ENCODE data around the gene SYNGR2. TPM values are rescaled to one million over a fixed set of nuclear protein-coding genes. Genes with fewer than 3 reads are reported as not detected.
"Not testable (repeated sequence)": the region's sequence is repeated elsewhere in the genome, so short reads cannot be mapped to it uniquely, and the experiment has no call there.

The SYNGR2 gene
- total RNA-seq, 1 donor from 2014 or later = 92.5 TPM

DNA sequence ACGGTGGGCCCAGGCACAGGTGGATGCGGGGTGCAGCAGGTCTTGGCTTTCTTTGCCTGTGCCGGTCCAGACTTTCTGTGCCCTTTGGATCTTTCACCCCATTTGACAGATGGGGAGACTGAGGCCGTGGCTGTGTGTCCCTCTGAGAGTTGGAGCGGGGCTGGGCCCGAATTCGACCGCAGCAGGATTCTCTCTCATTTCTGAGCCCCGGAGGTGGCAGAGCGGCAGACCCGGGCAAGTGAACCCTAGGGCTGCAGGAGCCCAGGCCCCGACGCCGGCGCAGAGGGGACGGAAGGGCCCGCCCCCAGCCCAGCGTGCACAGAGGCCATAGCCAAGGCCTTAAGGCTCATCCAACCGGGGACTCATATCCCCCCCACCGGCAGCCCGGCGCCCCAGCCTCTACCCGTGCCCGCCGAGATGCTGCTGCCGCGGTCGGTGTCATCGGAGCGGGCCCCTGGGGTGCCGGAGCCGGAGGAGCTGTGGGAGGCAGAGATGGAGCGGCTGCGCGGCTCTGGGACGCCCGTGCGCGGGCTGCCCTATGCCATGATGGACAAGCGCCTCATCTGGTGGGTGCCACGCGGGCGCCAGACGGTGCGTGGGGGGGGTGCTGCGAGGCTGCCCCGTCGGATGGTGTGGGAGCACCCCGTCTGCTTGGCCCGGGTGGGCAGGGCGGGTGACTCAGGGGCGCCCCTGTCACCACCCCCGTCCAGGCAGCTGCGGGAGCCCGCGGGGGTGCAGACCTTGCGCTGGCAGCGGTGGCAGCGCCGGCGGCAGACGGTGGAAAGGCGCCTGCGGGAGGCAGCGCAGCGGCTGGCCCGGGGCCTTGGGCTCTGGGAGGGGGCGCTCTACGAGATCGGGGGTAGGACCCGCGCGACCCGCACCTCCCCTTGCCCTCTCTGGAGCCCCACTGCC, 37.0 kb upstream of the SYNGR2 start:
- H3K27me3 Mint-ChIP-seq (ENCODE audit: low read depth) = no peaks in the 10 kb centered on the region
- intact Hi-C loops (cut with micrococcal nuclease) = loop anchor here (5.0 kb wide), 2 partner anchors 46 to 226 kb away; no protein-coding TSS in a partner anchor
- no peak for DNase-seq (ENCODE audit: low spot score)
- peak overlapping the region; percentile 90 for H3K4me3 Mint-ChIP-seq (ENCODE audit: low read depth)
- peaks cover 56% of the 10 kb centered on the region for H3K36me3 Mint-ChIP-seq (ENCODE audit: low read depth)
- H3K4me1 Mint-ChIP-seq (ENCODE audit: low read depth) = peaks cover 46% of the 10 kb centered on the region
- H3K27ac Mint-ChIP-seq = peak overlapping the region; percentile 98
- no peaks in the 10 kb centered on the region for H3K9me3 Mint-ChIP-seq

DNA sequence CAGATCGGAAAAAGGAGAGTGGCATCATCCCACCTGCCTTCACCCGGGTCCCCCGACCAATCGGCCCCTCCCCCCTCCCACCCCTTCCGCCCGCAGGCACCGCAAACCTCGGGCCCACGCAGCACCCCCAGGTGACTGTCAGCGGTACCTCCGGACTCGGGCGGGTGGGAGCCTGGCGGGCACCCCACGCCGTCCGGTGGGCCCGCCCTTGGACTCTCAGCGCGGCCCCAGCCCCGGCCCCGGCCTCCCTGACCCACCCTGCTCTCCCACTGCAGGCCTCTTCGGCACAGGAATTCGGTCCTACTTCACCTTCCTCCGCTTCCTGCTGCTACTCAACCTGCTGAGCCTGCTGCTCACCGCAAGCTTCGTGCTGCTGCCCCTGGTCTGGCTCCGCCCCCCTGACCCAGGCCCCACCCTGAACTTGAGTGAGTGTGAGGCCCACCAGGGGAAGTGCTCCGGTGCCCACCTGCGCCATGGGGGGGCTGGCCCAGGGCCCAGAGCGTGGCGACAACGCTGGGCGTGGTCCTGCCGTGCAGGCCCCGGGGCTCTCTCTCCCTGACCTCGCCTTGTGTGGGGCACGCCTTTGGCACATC, 36.2 kb upstream of the SYNGR2 start:
- Mint-ChIP-seq H3K27ac (peak overlapping the region; percentile 53), H3K36me3 (ENCODE audit: low read depth) (peaks cover 60% of the 10 kb centered on the region), H3K4me3 (ENCODE audit: low read depth) (peak overlapping the region; percentile 75), H3K27me3 (ENCODE audit: low read depth) (no peaks in the 10 kb centered on the region), H3K4me1 (ENCODE audit: low read depth) (peaks cover 52% of the 10 kb centered on the region), H3K9me3 (no peaks in the 10 kb centered on the region)
- DNase-seq (ENCODE audit: low spot score) = peak; percentile 71
- intact Hi-C loops (cut with micrococcal nuclease) = loop anchor here (5.0 kb wide), 2 partner anchors 45 to 225 kb away; no protein-coding TSS in a partner anchor

- intact Hi-C loops (cut with micrococcal nuclease) = loop anchor here (5.0 kb wide), 2 partner anchors 45 to 225 kb away; no protein-coding TSS in a partner anchor
- Mint-ChIP-seq H3K27me3 (ENCODE audit: low read depth) (no peaks in the 10 kb centered on the region), H3K36me3 (ENCODE audit: low read depth) (peaks cover 63% of the 10 kb centered on the region), H3K9me3 (no peaks in the 10 kb centered on the region), H3K4me3 (ENCODE audit: low read depth) (peak overlapping the region; percentile 75), H3K4me1 (ENCODE audit: low read depth) (peaks cover 57% of the 10 kb centered on the region), H3K27ac (peak overlapping the region; percentile 52)
- DNase-seq (ENCODE audit: low spot score) = no peak
These were observed 35.6 kb upstream of the SYNGR2 start for GRCh38 chr17:78132767-78133178.

- Mint-ChIP-seq H3K27me3 (ENCODE audit: low read depth) (no peaks in the 10 kb centered on the region), H3K4me1 (ENCODE audit: low read depth) (peaks cover 57% of the 10 kb centered on the region), H3K36me3 (ENCODE audit: low read depth) (peaks cover 63% of the 10 kb centered on the region), H3K4me3 (ENCODE audit: low read depth) (peak overlapping the region; percentile 75), H3K9me3 (no peaks in the 10 kb centered on the region), H3K27ac (peak overlapping the region; percentile 54)
- intact Hi-C loops (cut with micrococcal nuclease) = loop anchor here (5.0 kb wide), 2 partner anchors 44 to 224 kb away; no protein-coding TSS in a partner anchor
- no peak for DNase-seq (ENCODE audit: low spot score)
These were observed 35.0 kb upstream of the SYNGR2 start for GRCh38 chr17:78133179-78133951.

- Mint-ChIP-seq H3K36me3 (ENCODE audit: low read depth) (peaks cover 69% of the 10 kb centered on the region), H3K4me3 (ENCODE audit: low read depth) (peak overlapping the region; percentile 75)
These were observed 34.1 kb upstream of the SYNGR2 start for GRCh38 chr17:78133971-78134898.

GRCh38 chr17:78134899-78135385, 33.4 kb upstream of the SYNGR2 start:
- H3K36me3 Mint-ChIP-seq (ENCODE audit: low read depth) = peaks cover 71% of the 10 kb centered on the region
- H3K4me1 Mint-ChIP-seq (ENCODE audit: low read depth) = peaks cover 54% of the 10 kb centered on the region
- intact Hi-C loops (cut with micrococcal nuclease) = loop anchor here (1.0 to 5.0 kb wide), 3 partner anchors 22 to 222 kb away; no protein-coding TSS in a partner anchor

More at GRCh38 chr17:78133971-78134898, 34.1 kb upstream of the SYNGR2 start:
- H3K27ac Mint-ChIP-seq = peak overlapping the region; percentile 54
- DNase-seq (ENCODE audit: low spot score) = peak; percentile 80
- peaks cover 57% of the 10 kb centered on the region for H3K4me1 Mint-ChIP-seq (ENCODE audit: low read depth)
- no peaks in the 10 kb centered on the region for H3K27me3 Mint-ChIP-seq (ENCODE audit: low read depth)
- intact Hi-C loops (cut with micrococcal nuclease) = loop anchor here (1.0 to 5.0 kb wide), 3 partner anchors 21 to 223 kb away; no protein-coding TSS in a partner anchor
- H3K9me3 Mint-ChIP-seq = no peaks in the 10 kb centered on the region

DNA sequence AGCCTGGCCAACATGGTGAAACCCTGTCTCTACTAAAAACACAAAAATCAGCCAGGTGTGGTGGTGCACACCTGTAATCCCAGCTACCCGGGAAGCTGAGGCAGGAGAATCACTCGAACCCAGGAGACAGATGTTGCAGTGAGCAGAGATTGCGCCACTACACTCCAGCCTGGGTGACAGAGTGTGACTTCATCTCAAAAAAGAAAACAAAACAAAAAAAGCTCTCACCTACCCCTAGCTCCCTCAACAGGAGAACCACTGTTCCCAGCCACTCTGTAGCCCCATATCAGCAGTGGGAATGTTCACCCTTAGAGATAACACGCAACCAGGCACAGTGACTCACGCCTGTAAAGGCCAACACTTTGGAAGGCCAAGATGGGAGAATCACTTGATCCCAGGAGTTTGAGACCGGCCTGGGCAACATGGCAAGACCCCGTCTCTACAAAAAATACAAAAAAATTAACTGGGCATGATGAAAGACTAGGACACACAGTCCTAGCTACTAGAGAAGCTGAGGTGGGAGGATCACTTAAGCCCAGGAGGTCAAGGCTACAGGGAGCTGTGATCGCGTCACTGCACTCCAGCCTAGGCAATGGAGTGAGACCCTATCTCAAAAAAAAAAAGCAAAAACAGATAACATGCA, 32.4 kb upstream of the SYNGR2 start:
- no peaks in the 10 kb centered on the region for H3K9me3 Mint-ChIP-seq
- DNase-seq (ENCODE audit: low spot score) = no peak
- H3K4me3 Mint-ChIP-seq (ENCODE audit: low read depth) = no peak overlapping the region
- intact Hi-C loops (cut with micrococcal nuclease) = no loop called here
- H3K36me3 Mint-ChIP-seq (ENCODE audit: low read depth) = peaks cover 70% of the 10 kb centered on the region
- H3K4me1 Mint-ChIP-seq (ENCODE audit: low read depth) = peaks cover 56% of the 10 kb centered on the region
- peak overlapping the region; percentile 50 for H3K27ac Mint-ChIP-seq
- no peaks in the 10 kb centered on the region for H3K27me3 Mint-ChIP-seq (ENCODE audit: low read depth)

More at GRCh38 chr17:78134899-78135385, 33.4 kb upstream of the SYNGR2 start:
- Mint-ChIP-seq H3K4me3 (ENCODE audit: low read depth) (no peak overlapping the region), H3K27me3 (ENCODE audit: low read depth) (no peaks in the 10 kb centered on the region), H3K27ac (no peak overlapping the region), H3K9me3 (no peaks in the 10 kb centered on the region)
- DNase-seq (ENCODE audit: low spot score) = no peak

DNA sequence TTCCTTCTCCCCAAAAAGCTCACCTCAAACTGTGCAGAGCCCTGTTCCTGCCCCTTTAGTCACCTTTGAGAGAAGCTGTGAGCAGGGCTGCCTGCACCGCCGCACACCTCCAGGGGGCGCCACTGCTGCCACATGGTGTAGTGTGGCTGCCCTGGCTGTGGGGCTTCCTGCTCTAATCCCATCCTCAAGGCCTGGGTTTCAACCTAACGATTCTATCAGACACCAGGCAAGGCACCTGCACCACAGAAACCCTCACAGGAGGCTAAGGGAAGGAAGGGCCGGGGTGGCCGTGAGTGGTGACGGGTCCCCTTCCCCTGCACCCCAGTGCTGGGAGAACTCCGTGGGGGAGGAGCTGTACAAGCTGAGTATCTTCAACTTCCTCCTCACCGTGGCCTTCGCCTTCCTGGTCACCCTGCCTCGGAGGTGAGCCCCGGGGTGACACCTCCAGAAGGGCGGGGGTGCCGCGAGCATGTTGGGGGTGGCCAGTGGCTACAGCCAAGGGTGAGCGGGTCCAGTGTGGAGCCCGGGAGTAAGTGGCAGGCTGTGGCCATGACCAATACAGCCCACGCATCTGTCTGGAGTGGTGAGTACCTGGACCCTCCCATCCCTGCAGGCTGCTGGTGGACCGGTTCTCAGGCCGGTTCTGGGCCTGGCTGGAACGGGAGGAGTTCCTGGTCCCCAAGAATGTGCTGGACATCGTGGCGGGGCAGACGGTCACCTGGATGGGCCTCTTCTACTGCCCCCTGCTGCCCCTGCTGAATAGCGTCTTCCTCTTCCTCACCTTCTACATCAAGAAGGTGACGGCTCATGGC, 30.8 kb upstream of the SYNGR2 start:
- intact Hi-C loops (cut with micrococcal nuclease) = no loop called here
- Mint-ChIP-seq H3K27me3 (ENCODE audit: low read depth) (no peaks in the 10 kb centered on the region), H3K4me3 (ENCODE audit: low read depth) (no peak overlapping the region), H3K4me1 (ENCODE audit: low read depth) (peaks cover 56% of the 10 kb centered on the region), H3K27ac (peak overlapping the region; percentile 72), H3K9me3 (no peaks in the 10 kb centered on the region), H3K36me3 (ENCODE audit: low read depth) (peaks cover 71% of the 10 kb centered on the region)
- DNase-seq (ENCODE audit: low spot score) = peak; percentile 52

GRCh38 chr17:78138204-78139060, 29.9 kb upstream of the SYNGR2 start:
- H3K36me3 Mint-ChIP-seq (ENCODE audit: low read depth) = peaks cover 65% of the 10 kb centered on the region
- peaks cover 48% of the 10 kb centered on the region for H3K4me1 Mint-ChIP-seq (ENCODE audit: low read depth)
- no peaks in the 10 kb centered on the region for H3K27me3 Mint-ChIP-seq (ENCODE audit: low read depth)
- intact Hi-C loops (cut with micrococcal nuclease) = no loop called here
- peak overlapping the region; percentile 44 for H3K27ac Mint-ChIP-seq
- H3K4me3 Mint-ChIP-seq (ENCODE audit: low read depth) = no peak overlapping the region
- H3K9me3 Mint-ChIP-seq = no peaks in the 10 kb centered on the region
- no peak for DNase-seq (ENCODE audit: low spot score)

GRCh38 chr17:78139861-78140168, 28.6 kb upstream of the SYNGR2 start:
- intact Hi-C loops (cut with micrococcal nuclease) = loop anchor here (1.0 kb wide), 3 partner anchors 11 to 47 kb away; partner anchors contain the start of genes AFMID, SYNGR2 and TK1
- H3K27me3 Mint-ChIP-seq (ENCODE audit: low read depth); DNase-seq (ENCODE audit: low spot score); H3K9me3 Mint-ChIP-seq; H3K4me3 Mint-ChIP-seq (ENCODE audit: low read depth): not testable (repeated sequence)
- peaks cover 35% of the 10 kb centered on the region for H3K4me1 Mint-ChIP-seq (ENCODE audit: low read depth)
- peaks cover 51% of the 10 kb centered on the region for H3K36me3 Mint-ChIP-seq (ENCODE audit: low read depth)
- H3K27ac Mint-ChIP-seq = peak overlapping the region; percentile 81
